Amniotic stem cell (primary cell): ENCODE measurements around the gene MAPK4.
"Not testable (repeated sequence)": the region's sequence is repeated elsewhere in the genome, so short reads cannot be mapped to it uniquely, and the experiment has no call there.

ENCODE experiments used
- DNase-seq: peaks from one replicate; lab custom pipeline; 2025; lab: John Stamatoyannopoulos, UW

MAPK4 gene

GRCh38 chr18:50573679-50574078, 13.8 kb downstream of the MAPK4 start:
- DNase-seq: no peak

- no peak for DNase-seq
Observed at GRCh38 chr18:50578030-50578429, 18.1 kb downstream of the MAPK4 start.

GRCh38 chr18:50578651-50579050, 18.8 kb downstream of the MAPK4 start:
- no peak for DNase-seq

- no peak for DNase-seq
Observed at GRCh38 chr18:50579061-50579774, 19.3 kb downstream of the MAPK4 start.

GRCh38 chr18:50581517-50581916, 21.6 kb downstream of the MAPK4 start:
- no peak for DNase-seq

GRCh38 chr18:50582500-50582899, 22.6 kb downstream of the MAPK4 start:
- DNase-seq: no peak

GRCh38 chr18:50586710-50587109, 26.8 kb downstream of the MAPK4 start:
- no peak for DNase-seq

- DNase-seq: no peak
Observed at GRCh38 chr18:50590593-50590992, 30.7 kb downstream of the MAPK4 start.

GRCh38 chr18:50594012-50594411, 34.1 kb downstream of the MAPK4 start:
- no peak for DNase-seq

- DNase-seq: no peak
Observed at GRCh38 chr18:50594942-50595341, 35.1 kb downstream of the MAPK4 start.

GRCh38 chr18:50602466-50602865, 42.6 kb downstream of the MAPK4 start:
- no peak for DNase-seq

GRCh38 chr18:50606609-50607008, 46.7 kb downstream of the MAPK4 start:
- DNase-seq: no peak

GRCh38 chr18:50607378-50607926, 47.6 kb downstream of the MAPK4 start:
- DNase-seq: no peak

- DNase-seq: not testable (repeated sequence)
Observed at GRCh38 chr18:50609171-50609570, 49.3 kb downstream of the MAPK4 start.

- DNase-seq: no peak
Observed at GRCh38 chr18:50610349-50610748, 50.5 kb downstream of the MAPK4 start.

- DNase-seq: no peak
Observed at GRCh38 chr18:50611529-50611941, 51.6 kb downstream of the MAPK4 start.

GRCh38 chr18:50614838-50615237, 55.0 kb downstream of the MAPK4 start:
- DNase-seq: no peak

- no peak for DNase-seq
Observed at GRCh38 chr18:50616484-50617048, 56.7 kb downstream of the MAPK4 start.

GRCh38 chr18:50619861-50620275, 60.0 kb downstream of the MAPK4 start:
- DNase-seq: no peak

- DNase-seq: no peak
Observed at GRCh38 chr18:50620319-50620718, 60.4 kb downstream of the MAPK4 start.

- DNase-seq: no peak
Observed at GRCh38 chr18:50621366-50621765, 61.5 kb downstream of the MAPK4 start.

GRCh38 chr18:50622320-50622719, 62.4 kb downstream of the MAPK4 start:
- no peak for DNase-seq

- no peak for DNase-seq
Observed at GRCh38 chr18:50622865-50623393, 63.0 kb downstream of the MAPK4 start.
